Renal cortical epithelial cell (primary cell): Measurements from ENCODE around the gene RRN3. TPM values are rescaled to one million over a fixed set of nuclear protein-coding genes. Genes with fewer than 3 reads are reported as not detected.
"Not testable (repeated sequence)": the region's sequence is repeated elsewhere in the genome, so short reads cannot be mapped to it uniquely, and the experiment has no call there.

Source experiments
- DNase-seq: peaks from one replicate; pipeline ENCODE4 v3.0.0-alpha.2; 2011; ENCODE audit warnings: low read depth
- total RNA-seq: library from RNA; depleted of rRNA; stranded (reverse); fragments of >200 nt; gene quantifications from 2 replicates; pipeline ENCODE4 v1.2.3, GENCODE V29; 2014

Gene RRN3
- total RNA-seq, 1 donor from 2014 or later = 44.3 TPM

DNA sequence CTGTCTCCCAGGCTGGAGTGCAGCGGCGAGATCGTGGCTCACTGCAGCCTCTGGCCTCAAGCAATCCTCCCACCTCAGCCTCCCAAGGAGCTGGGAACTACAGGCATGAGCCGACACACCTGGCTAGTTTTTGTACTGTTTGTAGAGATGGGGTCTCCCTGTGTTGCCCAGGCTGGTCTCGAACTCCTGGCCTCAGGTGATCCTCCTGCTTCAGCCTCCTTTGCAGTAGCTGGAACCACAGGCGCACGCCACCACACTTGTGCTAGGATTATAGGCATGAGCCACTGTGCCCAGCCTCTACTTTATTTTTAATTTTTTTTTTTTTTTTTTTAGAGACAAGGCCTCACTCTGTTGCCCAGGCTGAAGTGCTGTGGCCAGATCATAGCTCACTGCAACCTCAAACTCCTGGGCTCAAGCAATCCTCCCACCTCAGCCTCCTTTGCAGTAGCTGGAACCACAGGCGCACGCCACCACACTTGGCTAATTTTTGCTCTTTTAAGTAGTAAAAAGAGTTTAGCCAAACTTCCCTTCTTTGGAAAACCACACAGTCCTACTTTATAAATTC, 42.6 kb downstream of the RRN3 start:
- DNase-seq = no peak

GRCh38 chr16:15050440-15050839, 43.6 kb downstream of the RRN3 start:
- DNase-seq = not testable (repeated sequence)

DNA sequence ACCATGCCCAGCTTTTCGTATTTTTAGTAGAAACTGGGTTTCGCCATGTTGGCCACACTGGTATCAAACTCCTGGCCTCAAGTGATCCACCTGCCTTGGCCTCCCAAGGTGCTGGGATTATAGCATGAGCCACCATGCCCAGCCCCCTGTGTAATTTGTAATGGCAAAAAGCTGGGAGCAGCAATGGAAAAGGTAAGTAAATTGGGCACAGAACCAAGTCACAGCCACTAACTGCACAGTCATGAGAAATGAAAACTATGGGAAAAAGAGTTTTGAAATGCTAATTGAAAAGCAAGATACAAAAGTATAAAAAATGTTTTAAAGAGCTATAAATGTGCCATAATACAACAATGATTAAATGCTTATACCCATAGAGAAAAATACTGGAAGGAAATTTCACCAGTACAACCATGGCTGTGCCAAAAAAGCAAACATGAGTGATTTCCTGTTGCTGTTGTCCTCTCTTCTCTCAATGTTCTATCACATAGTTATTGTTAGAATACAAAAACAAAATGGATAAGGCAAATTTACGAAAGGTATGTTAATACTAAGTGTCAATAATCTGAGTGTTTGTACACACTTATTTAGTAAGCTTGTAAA, 44.4 kb downstream of the RRN3 start:
- no peak for DNase-seq

- no peak for DNase-seq
Observed at GRCh38 chr16:15046692-15047376, 47.2 kb downstream of the RRN3 start.

DNA sequence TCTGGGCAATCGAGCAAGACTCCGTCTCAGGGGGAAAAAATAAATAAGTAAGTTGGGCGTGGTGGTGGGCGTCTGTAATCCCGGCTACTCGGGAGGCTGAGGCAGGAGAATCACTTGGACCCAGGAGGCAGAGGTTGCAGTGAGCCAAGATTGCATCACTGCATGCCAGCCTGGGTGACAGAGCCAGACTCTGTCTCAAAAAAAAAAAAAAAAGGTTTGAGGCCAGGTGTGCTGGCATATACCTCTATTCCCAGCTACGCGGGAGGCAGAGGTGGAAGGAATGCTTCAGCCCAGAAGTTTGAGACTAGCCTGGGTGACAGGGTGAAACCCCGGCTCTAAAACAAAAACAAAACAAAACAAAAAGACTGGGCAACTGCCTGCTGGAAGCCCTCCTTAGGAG, 48.8 kb downstream of the RRN3 start:
- DNase-seq = not testable (repeated sequence)

DNA sequence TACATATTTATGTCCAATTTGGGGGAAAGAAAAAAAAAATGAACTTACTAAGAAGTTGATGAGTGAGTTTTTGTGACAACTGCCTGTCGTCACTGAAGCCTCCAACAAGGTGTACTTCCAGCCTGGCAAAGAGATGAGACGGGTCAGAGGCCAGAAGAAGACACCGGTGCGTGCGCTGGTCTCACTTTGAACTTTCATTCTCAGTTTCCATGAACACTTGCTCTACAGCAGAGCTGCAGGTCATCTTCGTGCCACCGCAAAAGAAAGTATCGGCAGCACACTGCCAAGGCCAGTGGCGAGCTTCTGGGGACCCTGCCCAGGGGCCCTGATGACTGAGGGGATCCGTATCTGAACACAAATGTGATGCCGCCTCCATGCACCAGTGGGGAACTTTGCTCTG, 49.8 kb downstream of the RRN3 start:
- no peak for DNase-seq

DNA sequence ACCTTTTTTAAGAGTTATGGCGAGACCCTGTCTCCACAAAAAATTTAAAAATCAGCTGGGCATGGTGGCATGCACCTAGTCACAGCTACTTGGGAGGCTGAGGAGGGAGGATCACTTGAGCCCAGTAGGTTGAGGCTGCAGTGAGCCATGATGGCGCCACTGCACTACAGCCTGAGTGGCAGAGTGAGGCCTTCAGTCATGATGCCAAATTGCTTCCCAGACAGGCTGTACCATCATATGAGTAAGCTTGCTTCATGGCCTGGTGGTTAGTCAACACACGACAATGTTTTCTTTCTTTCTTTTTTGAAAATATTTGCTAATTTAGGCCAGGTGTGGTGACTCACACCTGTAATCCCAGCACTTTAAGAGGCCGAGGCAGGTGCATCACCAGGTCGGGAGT, 50.7 kb downstream of the RRN3 start:
- no peak for DNase-seq

GRCh38 chr16:15041271-15042004, 52.6 kb downstream of the RRN3 start:
- DNase-seq = no peak

DNA sequence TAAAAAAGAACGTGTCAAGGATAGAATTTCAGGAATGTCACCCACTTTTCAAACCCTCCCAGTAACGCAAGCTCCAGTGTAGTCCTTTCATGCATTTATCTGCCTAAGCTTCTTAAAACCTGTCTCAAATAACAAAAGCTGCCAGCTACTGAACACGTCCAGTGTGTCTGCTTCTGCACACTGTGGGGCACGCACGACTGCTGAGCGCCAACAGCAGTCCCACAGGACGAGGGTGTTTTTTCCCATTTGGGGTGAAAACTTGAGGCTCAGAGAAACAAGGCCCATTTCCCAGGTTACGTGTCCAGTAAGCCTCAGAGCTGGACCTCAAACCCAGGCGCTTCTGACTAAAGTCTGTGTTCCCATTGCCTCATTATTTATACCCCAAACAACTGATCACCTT, 55.4 kb downstream of the RRN3 start:
- DNase-seq = no peak

DNA sequence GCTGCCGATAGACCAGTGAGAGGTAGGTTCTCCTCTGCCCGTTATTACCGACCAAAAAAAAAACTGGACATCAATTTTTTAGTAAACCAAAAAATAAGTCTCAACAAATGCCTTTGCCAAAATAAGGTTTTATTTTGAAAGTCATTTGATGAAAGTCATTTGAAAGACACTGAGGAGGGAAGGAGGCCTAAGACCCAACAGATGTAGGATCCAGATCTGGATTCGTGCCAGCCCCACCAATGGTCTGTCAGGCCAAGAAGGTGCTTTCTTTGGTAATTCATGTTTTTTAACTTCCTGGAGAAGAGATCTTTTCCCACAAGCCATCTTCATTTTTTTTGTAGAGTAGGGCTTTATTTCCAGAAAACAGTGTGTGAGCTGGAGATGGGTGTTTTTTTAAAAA, 56.3 kb downstream of the RRN3 start:
- no peak for DNase-seq

- no peak for DNase-seq
Observed at GRCh38 chr16:15037003-15037402, 57.1 kb downstream of the RRN3 start.

DNA sequence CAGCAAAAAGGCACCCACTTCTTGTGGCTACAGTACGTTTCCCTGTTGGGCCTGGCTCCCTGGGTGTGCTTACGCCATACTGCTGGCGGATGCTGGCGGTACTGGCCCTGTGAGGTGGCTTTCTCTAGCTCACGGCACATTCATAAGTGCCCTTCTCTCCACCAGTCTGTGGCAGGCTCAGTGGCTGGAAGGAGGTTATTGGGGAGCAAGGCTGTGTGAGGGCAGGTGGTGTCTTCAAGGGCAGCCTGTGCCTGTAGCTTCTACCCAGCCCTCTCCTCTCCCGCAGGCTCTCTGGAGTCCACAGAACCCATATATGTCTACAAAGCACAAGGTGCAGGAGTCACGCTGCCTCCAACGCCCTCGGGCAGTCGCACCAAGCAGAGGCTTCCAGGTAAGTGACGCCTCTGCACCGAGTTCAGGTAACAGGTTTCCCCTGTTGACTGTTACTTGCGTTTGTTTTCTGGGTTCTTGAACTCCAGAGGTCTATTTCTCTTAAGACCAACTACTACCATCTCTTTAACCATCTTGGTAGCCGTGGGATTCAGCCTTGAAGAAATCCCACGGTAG, 58.8 kb downstream of the RRN3 start:
- DNase-seq = no peak

GRCh38 chr16:15034266-15035162, 59.6 kb downstream of the RRN3 start:
- no peak for DNase-seq

DNA sequence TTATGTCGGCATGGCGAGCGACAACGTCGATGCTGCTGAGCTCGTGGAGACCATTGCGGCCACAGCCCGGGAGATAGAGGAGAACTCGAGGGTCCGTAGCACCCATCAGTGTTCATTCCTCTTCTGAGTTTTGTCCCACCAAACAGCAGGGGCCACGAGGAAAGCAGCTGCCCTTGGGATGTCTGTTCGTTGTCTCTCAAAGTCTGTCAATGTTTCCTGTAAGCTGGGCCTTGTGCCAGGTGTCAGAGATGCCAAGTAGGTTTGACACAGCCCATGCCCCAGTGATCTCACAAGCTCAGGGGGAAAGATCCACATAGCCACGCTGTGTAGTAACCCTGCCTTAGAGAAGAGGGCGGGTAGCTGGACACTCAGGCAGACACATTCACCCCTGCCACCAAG, 60.8 kb downstream of the RRN3 start:
- peak; percentile 74 for DNase-seq

GRCh38 chr16:15032547-15033308, 61.3 kb downstream of the RRN3 start:
- peak; percentile 58 for DNase-seq

- no peak for DNase-seq
Observed at GRCh38 chr16:15031586-15031985, 62.5 kb downstream of the RRN3 start.

DNA sequence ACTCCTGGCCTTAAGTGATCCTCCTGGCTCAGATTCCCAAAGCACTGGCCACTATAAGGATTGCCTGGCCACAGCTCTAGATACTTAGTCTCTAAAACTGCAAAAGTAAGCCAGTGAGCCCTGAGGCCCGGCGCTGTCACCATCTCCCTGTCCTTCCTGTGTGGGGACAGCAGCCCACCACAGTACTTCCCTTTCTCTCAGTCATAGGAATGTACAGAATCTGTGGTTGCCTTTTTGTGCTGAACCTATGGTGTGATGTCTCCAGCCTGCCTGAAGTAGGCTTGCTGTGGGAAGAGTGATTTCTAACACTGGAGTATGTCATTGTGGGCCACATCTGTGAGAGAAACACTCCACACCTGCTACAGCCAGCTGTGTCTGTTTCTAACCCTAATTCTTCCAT, 62.9 kb downstream of the RRN3 start:
- DNase-seq = no peak

- not testable (repeated sequence) for DNase-seq
Observed at GRCh38 chr16:15029749-15030148, 64.3 kb downstream of the RRN3 start.

DNA sequence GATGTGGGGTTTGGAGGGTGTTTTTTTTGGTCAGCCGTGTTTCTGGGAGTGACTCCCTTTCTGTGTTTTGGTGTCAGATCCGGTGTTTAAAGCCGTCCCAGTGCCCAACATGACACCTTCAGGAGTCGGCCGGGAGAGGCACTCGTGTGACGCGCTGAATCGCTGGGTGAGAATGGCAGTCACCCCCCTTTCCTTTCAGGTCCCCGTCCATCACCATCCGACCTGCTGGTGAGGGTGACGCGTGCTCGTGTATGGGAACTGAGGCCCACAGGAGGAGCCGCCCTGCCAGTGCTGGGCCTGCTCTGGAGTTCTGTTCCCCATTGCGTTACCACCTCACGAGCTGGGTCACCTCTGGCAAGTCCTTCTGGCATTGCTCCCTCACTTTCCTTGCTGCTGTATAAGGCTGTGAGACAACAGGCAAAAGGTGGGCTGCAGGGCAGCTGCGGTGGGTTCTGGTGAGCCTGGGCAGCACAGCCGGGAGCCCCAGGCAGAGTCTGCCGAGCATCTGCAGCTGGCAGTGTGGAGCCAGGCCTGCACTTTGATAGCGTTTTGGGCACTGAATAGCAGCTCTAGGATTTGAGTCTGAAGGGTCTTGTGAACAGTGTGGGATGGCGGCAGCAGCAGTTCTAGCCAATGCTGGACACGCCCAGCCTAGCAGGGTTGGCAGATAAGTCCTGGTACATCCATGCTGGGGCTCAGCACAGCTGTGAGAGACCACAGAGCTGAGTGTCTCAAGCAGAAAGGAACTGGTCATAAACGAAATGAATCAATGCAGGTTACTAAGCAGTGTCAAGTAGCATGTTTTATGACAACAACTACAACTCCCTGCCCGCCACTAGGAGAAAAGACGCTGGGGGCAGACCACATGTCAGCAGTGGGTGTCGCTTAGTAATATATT, 65.0 kb downstream of the RRN3 start:
- DNase-seq = not testable (repeated sequence)

GRCh38 chr16:15028345-15028715, 65.7 kb downstream of the RRN3 start:
- not testable (repeated sequence) for DNase-seq
